ENCODE data around the gene ZFHX3.

DNA sequence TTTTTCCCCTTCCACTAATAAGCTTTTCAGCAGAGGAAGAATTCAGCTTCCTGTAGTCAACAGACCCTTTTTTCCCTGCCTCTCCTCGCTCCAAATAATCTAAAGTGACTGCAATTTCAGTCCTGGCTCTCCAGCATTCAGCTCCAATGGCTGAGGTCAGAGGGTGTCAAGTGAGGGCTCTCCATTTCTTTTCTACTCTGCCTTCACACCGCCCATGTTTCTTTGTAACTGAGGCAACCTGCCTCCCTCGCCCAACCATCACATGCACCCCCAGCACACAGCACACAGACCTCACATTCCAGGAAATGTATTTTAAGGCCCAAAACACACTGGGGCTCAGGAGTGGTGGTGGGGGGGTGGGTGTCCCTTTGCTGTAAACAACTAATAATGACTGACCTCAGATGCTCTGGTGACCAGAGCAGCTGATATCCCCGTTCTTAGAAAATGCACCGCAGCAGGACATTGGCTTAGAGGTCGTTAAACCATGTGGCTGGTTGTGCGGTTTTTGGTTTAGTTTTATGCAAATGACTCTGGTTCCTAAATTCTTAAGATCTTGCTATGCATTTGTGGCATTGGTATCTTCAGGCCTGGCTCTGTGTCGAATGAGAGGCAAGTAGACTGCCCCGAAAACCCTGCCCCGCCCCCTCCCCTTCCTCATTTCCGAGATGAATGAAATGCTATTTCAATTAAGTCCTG is 203.6 kb downstream of the ZFHX3 start:
- TF ChIP-seq, protein P1, sequence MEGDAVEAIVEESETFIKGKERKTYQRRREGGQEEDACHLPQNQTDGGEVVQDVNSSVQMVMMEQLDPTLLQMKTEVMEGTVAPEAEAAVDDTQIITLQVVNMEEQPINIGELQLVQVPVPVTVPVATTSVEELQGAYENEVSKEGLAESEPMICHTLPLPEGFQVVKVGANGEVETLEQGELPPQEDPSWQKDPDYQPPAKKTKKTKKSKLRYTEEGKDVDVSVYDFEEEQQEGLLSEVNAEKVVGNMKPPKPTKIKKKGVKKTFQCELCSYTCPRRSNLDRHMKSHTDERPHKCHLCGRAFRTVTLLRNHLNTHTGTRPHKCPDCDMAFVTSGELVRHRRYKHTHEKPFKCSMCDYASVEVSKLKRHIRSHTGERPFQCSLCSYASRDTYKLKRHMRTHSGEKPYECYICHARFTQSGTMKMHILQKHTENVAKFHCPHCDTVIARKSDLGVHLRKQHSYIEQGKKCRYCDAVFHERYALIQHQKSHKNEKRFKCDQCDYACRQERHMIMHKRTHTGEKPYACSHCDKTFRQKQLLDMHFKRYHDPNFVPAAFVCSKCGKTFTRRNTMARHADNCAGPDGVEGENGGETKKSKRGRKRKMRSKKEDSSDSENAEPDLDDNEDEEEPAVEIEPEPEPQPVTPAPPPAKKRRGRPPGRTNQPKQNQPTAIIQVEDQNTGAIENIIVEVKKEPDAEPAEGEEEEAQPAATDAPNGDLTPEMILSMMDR (IDR thresholded peaks at IDR 0.05): no peak
- no peak for TF ChIP-seq EZH2 (IDR thresholded peaks at IDR 0.05; ENCODE audit: borderline replicate concordance, insufficient read depth, low read depth, low read length, poor library complexity, severe bottlenecking)

All from B cell (primary cell).